Measurements from ENCODE around the gene JADE2.

JADE2 gene

DNA sequence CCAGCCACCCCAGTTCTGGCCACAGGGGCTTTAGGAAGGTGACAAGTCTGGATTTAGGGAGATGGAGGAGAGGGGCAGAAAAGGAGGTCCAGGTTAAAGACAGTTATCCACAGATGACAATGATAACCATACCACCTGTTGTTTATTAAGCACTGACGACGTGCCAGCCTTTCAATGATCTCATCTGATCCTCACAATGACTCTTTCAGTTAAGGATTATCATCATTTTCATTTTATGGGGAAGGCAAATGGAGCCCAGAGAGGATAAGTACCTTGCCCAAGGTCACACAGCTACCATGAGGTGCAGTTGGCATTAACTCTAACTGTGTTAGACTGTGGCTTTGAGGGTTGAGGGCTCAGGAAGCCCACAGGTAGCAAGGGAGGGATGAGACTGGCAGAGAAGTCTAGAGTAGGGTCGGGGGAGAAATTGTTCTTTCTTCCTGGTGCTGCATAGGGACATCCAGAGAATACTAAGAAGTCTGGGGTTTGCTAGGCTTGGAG is 21.5 kb upstream of the JADE2 start:
- CTCF ChIA-PET = interaction anchor here (0.6 kb wide), 1 partner anchor 401 kb away, joined by 3 read pairs; no protein-coding TSS in a partner anchor
- TF ChIP-seq ZNF768 (tag by site-specific recombination; IDR thresholded peaks at IDR 0.05) = 0 out of 2 replicates have a peak, but pooled peaks have one; percentile 7
- peak; percentile 73; the same call in 1 of the 2 replicates for TF ChIP-seq SCRT2 (tag by site-specific recombination; IDR thresholded peaks at IDR 0.05)
- TF ChIP-seq ZBTB20 (tag by site-specific recombination; IDR thresholded peaks at IDR 0.05) = no peak
- Histone ChIP-seq H3K4me3 (ENCODE audit: low read depth, low read length) (no peak overlapping the region), H3K36me3 (ENCODE audit: control insufficient read depth in 2 of 2, insufficient read depth in 1 of 2, low read length in 2 of 2) (no peaks in the 10 kb centered on the region), H3K9me3 (ENCODE audit: control insufficient read depth, insufficient read depth, low read depth, low read length) (no peaks in the 10 kb centered on the region), H3K4me1 (ENCODE audit: control insufficient read depth, insufficient read depth, low read length) (no peaks in the 10 kb centered on the region; the same call in 1 of the 2 replicates), H3K27ac (ENCODE audit: extremely low read depth, low read depth, low read length) (no peak overlapping the region)
- POLR2A ChIA-PET = interaction anchor here (1.0 to 1.5 kb wide), 3 partner anchors 8 to 93 kb away, joined by 5 to 9 read pairs (median 6); partner anchors contain the start of gene CDKN2AIPNL

DNA sequence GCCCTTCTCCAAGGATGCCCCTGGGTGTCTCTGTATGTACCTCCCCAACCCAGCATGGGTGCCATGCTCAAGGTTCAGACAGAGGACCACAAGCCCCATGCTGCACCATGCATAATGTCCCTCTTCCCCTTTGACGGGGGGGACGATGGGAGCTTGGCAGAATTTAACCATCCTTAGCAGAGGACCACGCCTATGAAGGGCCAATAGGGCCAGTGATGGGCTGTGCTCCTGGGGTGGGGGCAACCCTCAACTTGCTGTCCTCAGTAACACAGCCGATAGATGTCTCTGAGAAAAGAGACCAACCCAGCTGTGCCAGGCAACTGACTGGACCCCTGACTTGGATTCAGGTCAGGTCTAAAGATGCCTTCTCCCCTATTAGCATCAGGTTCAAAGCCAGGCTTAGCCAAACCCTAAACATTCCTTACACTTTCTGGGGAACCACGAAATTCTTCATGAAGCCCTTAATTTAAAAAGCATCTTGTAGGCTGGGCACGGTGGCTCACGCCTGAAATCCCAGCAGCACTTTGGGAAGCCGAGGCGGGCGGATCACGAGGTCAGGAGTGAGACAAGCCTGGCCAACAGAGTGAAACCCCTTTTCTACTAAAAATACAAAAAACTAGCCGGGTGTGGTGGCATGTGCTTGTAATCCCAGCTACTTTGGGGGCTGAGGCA is 20.7 kb upstream of the JADE2 start:
- no peaks in the 10 kb centered on the region; the same call in 1 of the 2 replicates for H3K4me1 ChIP-seq (ENCODE audit: control insufficient read depth, insufficient read depth, low read length)
- no peak for TF ChIP-seq ZNF174 (tag by site-specific recombination; IDR thresholded peaks at IDR 0.05)
- no peak for TF ChIP-seq SCRT1 (tag by site-specific recombination; IDR thresholded peaks at IDR 0.05; ENCODE audit: borderline replicate concordance)
- no peak for TF ChIP-seq ZSCAN4 (tag by site-specific recombination; IDR thresholded peaks at IDR 0.05)
- TF ChIP-seq GFI1B (tag by site-specific recombination; IDR thresholded peaks at IDR 0.05) = no peak
- no peak for TF ChIP-seq ZBTB17 (tag by site-specific recombination; IDR thresholded peaks at IDR 0.05)
- no peak for TF ChIP-seq ZNF48 (tag by site-specific recombination; IDR thresholded peaks at IDR 0.05)
- no peak for TF ChIP-seq ZNF677 (tag by site-specific recombination; IDR thresholded peaks at IDR 0.05)
- TF ChIP-seq ZNF341 (tag by site-specific recombination; IDR thresholded peaks at IDR 0.05; ENCODE audit: low read depth) = no peak
- POLR2A ChIA-PET = no interaction called here

DNA sequence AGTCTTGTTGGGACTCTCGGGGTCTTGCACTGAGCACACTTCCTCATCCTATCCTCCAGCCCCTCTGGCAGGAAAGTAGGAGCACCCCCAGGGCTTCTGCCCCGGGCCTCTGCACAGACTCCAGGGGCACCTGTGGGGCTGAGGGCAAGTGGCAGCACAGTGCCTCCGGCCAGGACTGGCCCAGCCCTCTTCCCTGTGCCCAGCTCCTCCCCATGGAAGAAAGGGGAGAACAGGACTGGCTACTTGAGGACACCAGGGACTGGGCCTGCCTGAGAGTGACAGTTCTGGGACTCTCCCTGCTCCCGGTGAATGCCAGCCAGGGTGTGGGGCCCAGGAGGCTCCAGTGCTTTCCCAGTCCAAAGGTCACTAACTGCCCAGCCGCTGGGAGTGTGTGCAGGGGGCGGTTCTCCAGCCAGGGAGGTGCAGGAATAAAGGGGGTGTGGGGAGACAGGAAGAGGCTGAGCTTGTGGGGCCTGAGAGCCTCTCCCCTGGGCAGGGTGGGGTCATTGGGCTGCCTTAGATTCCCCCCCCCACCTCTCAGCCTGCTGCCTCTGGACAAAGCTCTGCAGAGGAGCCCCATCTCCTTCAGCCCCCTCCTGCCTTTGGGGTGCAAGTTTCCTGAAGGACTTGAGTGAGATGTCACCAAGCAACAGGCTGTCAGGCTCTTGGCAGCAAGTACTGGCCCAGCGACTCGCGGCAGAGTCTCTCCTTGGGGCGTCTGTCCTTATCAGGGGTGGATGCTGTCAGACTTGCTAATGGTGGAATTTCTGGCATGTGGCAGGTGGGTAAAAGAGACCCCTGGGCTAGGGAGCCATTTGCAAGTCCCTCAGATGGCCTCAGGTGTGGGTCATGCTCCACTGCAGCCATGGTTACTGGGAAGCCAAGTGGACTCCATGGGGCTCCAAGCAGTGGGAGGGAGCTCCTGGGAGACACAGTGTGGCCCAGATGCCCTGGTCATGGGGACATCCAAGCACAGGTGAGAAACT is 19.1 kb upstream of the JADE2 start:
- peaks cover 2% of the 10 kb centered on the region; the same call in 1 of the 2 replicates for H3K4me1 ChIP-seq (ENCODE audit: control insufficient read depth, insufficient read depth, low read length)
- CTCF ChIA-PET = interaction anchor here (0.7 to 1.7 kb wide), 2 partner anchors 78 to 95 kb away, joined by 3 to 4 read pairs; partner anchors contain the start of gene CDKN2AIPNL
- no peak overlapping the region for H3K4me3 ChIP-seq (ENCODE audit: low read depth, low read length)
- POLR2A ChIA-PET = no interaction called here
- H3K36me3 ChIP-seq (ENCODE audit: control insufficient read depth in 2 of 2, insufficient read depth in 1 of 2, low read length in 2 of 2) = no peaks in the 10 kb centered on the region
- H3K9me3 ChIP-seq (ENCODE audit: control insufficient read depth, insufficient read depth, low read depth, low read length) = no peaks in the 10 kb centered on the region
- H3K27ac ChIP-seq (ENCODE audit: extremely low read depth, low read depth, low read length) = no peak overlapping the region
- no peak for TF ChIP-seq ZNF140 (tag by site-specific recombination; IDR thresholded peaks at IDR 0.05)
- TF ChIP-seq, protein P1, sequence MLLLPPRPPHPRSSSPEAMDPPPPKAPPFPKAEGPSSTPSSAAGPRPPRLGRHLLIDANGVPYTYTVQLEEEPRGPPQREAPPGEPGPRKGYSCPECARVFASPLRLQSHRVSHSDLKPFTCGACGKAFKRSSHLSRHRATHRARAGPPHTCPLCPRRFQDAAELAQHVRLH (tag by site-specific recombination; IDR thresholded peaks at IDR 0.05) = no peak
- TF ChIP-seq, protein P2, sequence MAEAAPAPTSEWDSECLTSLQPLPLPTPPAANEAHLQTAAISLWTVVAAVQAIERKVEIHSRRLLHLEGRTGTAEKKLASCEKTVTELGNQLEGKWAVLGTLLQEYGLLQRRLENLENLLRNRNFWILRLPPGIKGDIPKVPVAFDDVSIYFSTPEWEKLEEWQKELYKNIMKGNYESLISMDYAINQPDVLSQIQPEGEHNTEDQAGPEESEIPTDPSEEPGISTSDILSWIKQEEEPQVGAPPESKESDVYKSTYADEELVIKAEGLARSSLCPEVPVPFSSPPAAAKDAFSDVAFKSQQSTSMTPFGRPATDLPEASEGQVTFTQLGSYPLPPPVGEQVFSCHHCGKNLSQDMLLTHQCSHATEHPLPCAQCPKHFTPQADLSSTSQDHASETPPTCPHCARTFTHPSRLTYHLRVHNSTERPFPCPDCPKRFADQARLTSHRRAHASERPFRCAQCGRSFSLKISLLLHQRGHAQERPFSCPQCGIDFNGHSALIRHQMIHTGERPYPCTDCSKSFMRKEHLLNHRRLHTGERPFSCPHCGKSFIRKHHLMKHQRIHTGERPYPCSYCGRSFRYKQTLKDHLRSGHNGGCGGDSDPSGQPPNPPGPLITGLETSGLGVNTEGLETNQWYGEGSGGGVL (tag by site-specific recombination; IDR thresholded peaks at IDR 0.05) = no peak
- TF ChIP-seq ZNF530 (tag by site-specific recombination; IDR thresholded peaks at IDR 0.05; ENCODE audit: low read depth) = no peak
- no peak for TF ChIP-seq ZNF404 (tag by site-specific recombination; IDR thresholded peaks at IDR 0.05)
- TF ChIP-seq ZNF223 (tag by site-specific recombination; IDR thresholded peaks at IDR 0.05) = peak; percentile 36; the same call in 1 of the 2 replicates
- TF ChIP-seq ZBTB7A (tag by site-specific recombination; IDR thresholded peaks at IDR 0.05; ENCODE audit: low read depth) = no peak
- peak; percentile 63 for TF ChIP-seq SCRT2 (tag by site-specific recombination; IDR thresholded peaks at IDR 0.05)
- TF ChIP-seq ZNF433 (tag by site-specific recombination; IDR thresholded peaks at IDR 0.05; ENCODE audit: low read depth) = no peak
- no peak for TF ChIP-seq ZNF211 (tag by site-specific recombination; IDR thresholded peaks at IDR 0.05; ENCODE audit: low read depth)
- TF ChIP-seq, protein P3, sequence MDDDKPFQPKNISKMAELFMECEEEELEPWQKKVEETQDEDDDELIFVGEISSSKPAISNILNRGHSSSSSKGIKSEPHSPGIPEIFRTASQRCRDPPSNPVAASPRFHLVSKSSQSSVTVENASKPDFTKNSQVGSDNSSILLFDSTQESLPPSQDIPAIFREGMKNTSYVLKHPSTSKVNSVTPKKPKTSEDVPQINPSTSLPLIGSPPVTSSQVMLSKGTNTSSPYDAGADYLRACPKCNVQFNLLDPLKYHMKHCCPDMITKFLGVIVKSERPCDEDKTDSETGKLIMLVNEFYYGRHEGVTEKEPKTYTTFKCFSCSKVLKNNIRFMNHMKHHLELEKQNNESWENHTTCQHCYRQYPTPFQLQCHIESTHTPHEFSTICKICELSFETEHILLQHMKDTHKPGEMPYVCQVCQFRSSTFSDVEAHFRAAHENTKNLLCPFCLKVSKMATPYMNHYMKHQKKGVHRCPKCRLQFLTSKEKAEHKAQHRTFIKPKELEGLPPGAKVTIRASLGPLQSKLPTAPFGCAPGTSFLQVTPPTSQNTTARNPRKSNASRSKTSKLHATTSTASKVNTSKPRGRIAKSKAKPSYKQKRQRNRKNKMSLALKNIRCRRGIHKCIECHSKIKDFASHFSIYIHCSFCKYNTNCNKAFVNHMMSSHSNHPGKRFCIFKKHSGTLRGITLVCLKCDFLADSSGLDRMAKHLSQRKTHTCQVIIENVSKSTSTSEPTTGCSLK (tag by site-specific recombination; IDR thresholded peaks at IDR 0.05) = no peak
- TF ChIP-seq ZFP69B (tag by site-specific recombination; IDR thresholded peaks at IDR 0.05) = no peak
- no peak for TF ChIP-seq GLI4 (tag by site-specific recombination; IDR thresholded peaks at IDR 0.05)
- TF ChIP-seq ZNF792 (tag by site-specific recombination; IDR thresholded peaks at IDR 0.05) = no peak

More for the DNA sequence above, 20.7 kb upstream of the JADE2 start:
- no peak overlapping the region for H3K4me3 ChIP-seq (ENCODE audit: low read depth, low read length)
- CTCF ChIA-PET = interaction anchor here (0.7 to 0.9 kb wide), 2 partner anchors 102 to 133 kb away, joined by 3 read pairs; no protein-coding TSS in a partner anchor
- no peaks in the 10 kb centered on the region for H3K9me3 ChIP-seq (ENCODE audit: control insufficient read depth, insufficient read depth, low read depth, low read length)
- no peak overlapping the region for H3K27ac ChIP-seq (ENCODE audit: extremely low read depth, low read depth, low read length)
- no peaks in the 10 kb centered on the region for H3K36me3 ChIP-seq (ENCODE audit: control insufficient read depth in 2 of 2, insufficient read depth in 1 of 2, low read length in 2 of 2)
